GM12865 (cell line): ENCODE measurements around the gene LTA4H.

Experiments
- DNase-seq: peaks from one replicate; pipeline ENCODE4 v3.0.0; 2010; ENCODE audit warnings: low read depth
- H3K4me3 ChIP-seq: 2 replicates; pipeline ENCODE4 v1.5.1; 2011; ENCODE audit warnings: mild to moderate bottlenecking, low read depth, low read length, control low read depth
- CTCF ChIP-seq: IDR thresholded peaks from 2 replicates; pipeline ENCODE4 v1.5.1; 2011; ENCODE audit warnings: low read length, control low read depth, low read depth, inconsistent platforms; ENCODE audit not compliant: insufficient read depth; ENCODE audit errors: missing control alignments

LTA4H gene

GRCh38 chr12:95956557-95957145, 78.7 kb downstream of the LTA4H start:
- TF ChIP-seq CTCF = no peak
- DNase-seq = no peak
- H3K4me3 ChIP-seq = no peak overlapping the region

- H3K4me3 ChIP-seq = no peak overlapping the region
- no peak for TF ChIP-seq CTCF
- no peak for DNase-seq
These were observed 79.7 kb downstream of the LTA4H start for GRCh38 chr12:95955549-95956159.

GRCh38 chr12:95953000-95953399, 82.4 kb downstream of the LTA4H start:
- DNase-seq = no peak
- no peak for TF ChIP-seq CTCF

GRCh38 chr12:95951515-95951914, 83.9 kb downstream of the LTA4H start:
- no peak overlapping the region for H3K4me3 ChIP-seq
- TF ChIP-seq CTCF = no peak
- DNase-seq = no peak

More at GRCh38 chr12:95953000-95953399, 82.4 kb downstream of the LTA4H start:
- H3K4me3 ChIP-seq = no peak overlapping the region
